Stromal cell of bone marrow (primary cell): Measurements from ENCODE around the gene DPCD.
A peak's percentile ranks its signal among the peaks of the same experiment; 100 is the strongest.
"Not testable (repeated sequence)": the region's sequence is repeated elsewhere in the genome, so short reads cannot be mapped to it uniquely, and the experiment has no call there.

ENCODE experiments used
- DNase-seq: peaks from one replicate; pipeline ENCODE4 v3.0.0-alpha.2; 2012; ENCODE audit warnings: low read depth

The DPCD gene

DNA sequence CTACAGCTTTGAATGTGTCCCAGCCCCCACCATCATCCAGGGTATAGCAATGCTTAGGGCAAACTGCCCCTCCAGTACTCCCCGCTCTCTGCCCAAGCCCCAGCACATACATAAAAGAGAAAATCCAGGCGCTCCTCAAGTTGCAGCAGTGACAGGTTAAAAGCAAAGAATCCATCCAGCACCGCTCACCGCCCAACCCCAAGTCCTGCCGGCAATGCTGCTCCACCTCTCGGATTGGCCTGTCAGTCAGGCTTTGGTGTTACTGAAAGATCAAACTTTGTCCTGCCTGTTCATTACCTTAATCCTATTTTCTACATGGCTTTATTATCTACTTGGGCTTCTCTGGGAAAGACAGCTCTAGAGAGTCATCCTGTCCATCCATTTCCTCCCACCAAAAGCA is 31.9 kb downstream of the DPCD start:
- no peak for DNase-seq

GRCh38 chr10:101623528-101623927 is 35.4 kb downstream of the DPCD start:
- DNase-seq = no peak

DNA sequence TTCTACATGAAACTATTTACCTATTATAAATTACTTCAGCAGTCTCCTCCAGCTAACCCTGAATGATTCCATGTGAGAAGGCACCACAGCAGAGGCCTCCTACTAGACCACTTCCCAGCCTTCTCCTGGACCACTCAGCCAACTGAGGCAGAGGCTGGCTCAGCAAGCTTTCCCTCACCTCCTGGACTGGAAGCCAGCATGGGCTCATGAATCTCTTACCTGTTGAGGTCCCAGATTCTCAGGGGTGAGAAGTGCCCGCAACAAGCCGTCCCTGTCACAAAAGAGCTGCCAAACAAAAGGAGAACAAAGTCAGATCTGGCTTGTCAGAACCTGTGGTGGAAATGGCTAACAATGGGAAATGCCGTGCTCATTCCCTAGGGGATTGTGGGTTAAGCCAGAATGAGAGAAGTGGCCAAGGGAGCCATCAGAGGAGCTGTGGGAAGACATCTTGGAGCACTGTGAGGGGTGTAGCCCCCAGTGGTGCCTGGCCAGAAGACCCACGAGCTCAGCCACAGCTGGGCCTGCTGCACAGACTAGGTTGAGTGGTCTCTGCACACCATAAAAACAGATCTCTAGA is 36.5 kb downstream of the DPCD start:
- peak; percentile 2 for DNase-seq

DNA sequence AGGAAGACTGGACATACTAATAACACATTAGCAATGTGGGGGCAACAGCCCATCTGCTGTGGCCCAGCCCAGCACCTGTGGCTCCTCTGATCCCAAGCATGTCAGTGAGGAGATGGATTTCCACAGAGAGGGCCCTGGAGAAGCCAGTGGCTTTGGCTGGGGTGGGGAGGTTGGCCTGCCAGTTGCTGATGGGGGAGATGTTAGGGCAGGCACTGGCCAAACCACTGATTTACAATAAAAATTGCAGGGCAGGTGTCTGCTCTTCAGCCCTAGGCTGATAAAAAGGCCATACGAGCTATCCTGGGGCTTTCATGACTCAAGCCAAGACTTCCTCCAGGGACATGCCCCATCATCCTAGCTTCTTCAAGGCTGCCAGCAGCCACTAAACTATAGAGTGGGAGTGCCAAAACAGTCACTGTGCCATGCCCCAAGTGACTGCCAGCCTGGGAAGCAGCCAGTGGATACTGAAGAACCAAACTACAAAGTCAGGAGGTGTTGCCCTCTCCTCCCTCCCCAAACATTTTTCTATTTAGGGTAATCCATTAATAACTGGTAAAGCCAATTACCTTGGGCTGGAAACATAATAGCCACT is 37.8 kb downstream of the DPCD start:
- DNase-seq = peak; percentile 14

DNA sequence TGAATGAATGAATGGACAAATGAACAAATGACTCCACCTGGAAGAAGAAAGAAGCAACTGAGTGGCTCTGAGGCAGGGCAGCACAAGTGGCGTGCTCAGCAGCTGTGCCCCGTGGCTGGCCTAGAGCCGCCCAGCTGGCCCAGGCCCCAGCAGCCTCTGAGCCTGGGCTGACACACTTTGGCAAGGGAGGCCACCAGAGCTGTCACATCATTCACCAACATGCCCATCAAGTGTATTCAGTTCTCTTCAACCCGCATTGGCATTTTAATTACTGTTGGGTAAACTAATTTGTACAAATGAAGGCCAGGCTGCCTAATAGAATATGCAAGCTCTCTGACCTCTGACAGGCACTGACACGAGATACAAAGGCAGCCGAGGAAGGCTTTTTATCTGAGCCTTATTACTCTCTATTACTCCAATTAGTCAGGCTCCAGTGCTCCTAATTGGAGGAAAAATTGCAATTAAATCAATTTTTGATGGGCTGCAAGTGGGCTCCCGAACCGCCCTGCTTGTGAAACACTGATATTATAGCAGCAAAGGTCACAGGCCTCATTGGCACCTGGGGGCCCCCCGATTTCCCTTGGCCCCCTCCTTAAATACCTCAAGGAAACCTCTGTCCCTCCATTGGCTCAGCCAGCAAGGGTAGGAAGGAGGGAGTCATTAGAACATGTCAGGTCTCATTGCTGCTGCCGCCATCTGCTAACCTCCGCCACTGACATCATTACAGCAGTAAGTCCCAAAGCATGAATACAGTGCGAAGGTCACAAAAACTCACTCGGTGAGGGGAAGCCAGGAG is 41.9 kb downstream of the DPCD start:
- DNase-seq = no peak

GRCh38 chr10:101630633-101630920 is 42.5 kb downstream of the DPCD start:
- DNase-seq = no peak

GRCh38 chr10:101631821-101632475 is 43.8 kb downstream of the DPCD start:
- DNase-seq = no peak

GRCh38 chr10:101633510-101633909 is 45.4 kb downstream of the DPCD start:
- DNase-seq = not testable (repeated sequence)

GRCh38 chr10:101639141-101639900 is 51.2 kb downstream of the DPCD start:
- DNase-seq = no peak

- no peak for DNase-seq
Measured at GRCh38 chr10:101643546-101643945, 55.4 kb downstream of the DPCD start.

DNA sequence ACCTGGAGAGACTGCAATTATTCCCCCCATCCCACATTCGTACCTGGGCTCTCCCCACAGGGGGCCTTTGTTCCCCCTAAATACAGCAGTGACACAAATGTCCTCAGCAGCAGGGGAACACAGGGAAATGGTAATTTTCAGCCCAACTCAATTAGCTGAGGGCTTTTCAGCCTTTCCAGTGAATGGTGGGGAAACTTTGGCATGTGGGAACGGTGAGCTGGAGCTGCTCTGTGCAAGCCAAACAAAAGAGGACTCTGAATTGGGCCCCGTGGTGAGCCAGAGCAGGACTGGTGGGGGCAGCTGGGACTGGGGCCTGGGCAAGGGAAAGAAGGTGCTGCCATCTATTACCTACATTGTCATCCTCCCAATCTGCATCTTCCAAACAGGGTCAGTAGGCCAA is 55.9 kb downstream of the DPCD start:
- DNase-seq = no peak

- DNase-seq = no peak
Measured at GRCh38 chr10:101645659-101646058, 57.5 kb downstream of the DPCD start.

- DNase-seq = no peak
Measured at GRCh38 chr10:101646364-101646763, 58.2 kb downstream of the DPCD start.

DNA sequence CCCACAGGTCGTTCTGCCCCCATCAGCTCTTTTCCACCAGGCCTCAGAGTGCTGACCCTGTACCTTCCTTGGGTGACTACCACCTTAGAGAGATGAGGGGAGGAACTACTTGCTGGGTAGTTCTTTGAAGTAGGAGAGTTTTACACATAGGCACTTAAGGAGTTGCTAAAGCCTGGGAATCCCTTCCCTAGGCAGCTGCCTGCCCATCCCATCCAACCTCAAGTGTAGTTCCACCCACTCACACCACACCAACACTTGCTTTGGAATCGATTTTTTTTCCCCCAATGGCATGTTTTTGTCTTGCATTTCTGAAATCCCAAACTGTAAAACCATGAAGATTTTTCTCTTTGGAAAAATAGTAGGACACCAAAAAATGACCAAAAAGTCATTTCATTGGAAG is 59.1 kb downstream of the DPCD start:
- no peak for DNase-seq

DNA sequence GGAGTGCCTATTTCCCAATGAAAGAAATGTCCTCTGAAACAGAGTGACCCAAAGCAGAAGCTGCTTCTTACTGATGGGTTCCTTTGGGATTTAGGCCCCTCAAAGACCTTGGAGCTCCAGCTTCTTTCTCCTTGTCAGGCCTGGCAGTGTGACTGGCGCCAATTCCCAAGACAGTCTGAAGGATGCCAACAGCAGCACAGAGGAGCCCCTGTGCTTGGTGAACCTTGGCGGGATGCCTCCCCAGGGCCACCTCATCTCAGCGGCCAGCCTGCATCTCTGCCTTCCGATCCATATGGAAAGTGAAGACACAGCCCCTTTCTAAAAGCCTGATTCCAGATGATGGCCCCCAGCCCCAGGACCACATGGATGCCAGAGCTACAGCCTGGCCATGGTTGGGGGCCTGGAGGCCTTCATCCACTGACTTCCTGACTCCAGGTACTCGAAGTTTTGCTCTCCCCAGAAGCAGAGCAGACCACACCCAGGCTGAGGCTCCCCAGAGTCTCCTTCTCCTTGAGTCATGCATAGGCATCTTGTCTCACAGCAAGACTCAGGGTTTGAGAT is 61.5 kb downstream of the DPCD start:
- DNase-seq = no peak

DNA sequence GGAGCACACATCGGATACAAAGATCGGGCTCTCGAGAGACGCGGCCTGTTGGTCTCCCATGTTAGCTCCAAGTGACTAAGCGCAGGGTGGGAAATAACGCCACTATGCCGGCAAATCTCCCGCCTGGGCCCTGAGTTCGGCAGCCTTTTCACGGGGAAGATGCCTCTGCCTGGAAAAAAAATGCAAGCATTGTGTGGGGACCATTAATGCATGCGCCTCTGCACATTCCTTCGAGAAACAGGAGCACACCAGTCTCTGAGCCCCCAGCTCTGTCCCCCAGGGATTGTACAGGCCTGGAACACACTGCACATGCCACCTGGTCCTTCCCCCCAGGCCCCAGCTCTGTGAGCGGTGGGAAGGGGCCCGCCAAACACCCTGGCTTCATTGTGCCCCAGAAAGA is 62.7 kb downstream of the DPCD start:
- no peak for DNase-seq

DNA sequence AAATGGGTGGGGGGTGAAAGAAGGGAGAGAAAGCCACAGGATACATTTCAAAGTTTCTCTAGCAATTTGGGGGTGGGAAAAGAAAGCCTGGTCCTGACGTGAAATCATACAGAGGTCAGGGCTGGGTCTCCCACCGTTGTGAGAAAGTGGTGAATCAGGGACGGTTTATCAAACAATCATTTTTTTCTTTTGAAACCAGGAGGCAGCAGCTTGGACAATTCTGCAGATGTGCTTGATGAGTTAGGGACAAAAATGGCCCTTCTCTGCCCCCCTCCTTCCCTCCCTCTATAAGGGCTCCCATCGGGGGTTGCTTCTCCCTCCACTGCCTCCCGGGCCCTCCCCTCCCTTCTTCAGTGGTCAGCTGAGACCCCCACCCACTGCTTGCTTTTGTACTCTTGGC is 63.2 kb downstream of the DPCD start:
- no peak for DNase-seq

DNA sequence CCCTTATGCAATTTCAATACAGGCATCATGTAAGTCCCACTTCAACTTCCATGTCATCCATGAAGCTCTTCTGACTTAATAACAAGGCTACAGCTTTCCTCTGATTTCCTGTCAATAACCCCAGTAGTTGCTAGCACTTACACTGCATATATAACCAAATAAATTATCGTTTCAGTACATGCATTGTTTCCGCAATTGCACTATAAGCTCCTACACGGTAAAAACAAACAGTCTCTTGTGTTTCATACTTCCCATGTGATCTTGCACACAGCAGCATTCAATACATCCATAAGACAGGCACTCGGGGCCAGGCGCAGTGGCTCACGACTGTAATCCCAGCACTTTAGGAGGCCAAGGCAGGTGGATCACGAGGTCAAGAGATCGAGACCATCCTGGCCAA is 65.4 kb downstream of the DPCD start:
- DNase-seq = no peak

DNA sequence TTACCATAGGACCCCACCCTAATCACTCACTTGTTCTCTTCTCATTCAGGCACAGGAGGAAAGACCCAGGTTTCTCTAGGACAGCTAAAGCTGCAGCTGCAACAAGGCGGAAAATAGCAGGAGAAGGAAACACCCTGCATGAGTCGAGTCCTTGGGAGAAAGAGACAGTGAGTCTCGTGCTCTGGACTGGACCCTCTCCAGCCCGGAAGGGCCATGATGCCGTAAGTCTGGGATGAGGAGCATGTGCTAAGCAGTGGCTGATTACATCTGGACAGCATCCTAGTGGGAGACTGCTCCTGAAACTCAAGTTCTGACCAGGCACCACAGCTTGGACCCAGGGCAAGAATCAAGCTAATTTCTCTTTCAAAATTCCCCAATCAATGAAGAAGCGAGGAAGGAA is 67.4 kb downstream of the DPCD start:
- peak; percentile 26 for DNase-seq

- DNase-seq = no peak
Measured at GRCh38 chr10:101656890-101657289, 68.8 kb downstream of the DPCD start.

DNA sequence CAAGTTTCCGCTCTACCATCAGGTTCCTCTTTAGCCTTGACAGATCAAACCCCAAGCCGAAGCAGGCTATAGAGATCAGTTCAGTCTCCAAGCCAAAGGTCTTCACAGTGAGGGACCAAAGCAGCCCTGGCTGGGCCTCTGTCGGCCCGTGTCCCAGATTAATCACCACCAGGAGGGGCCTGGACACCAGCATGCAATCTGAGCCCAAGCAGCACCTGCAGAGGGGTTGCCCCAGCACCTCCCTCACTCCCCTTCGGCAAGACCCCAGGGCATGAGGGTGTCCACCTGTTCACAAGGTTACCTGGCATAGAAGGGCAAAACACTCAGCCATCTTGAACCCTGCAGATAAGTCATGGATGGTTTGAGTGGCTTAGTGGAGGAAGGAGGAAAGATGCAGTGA is 70.9 kb downstream of the DPCD start:
- no peak for DNase-seq
